Motor neuron (in vitro differentiated cells): ENCODE data around the gene TIMP3. TPM values are rescaled to one million over a fixed set of nuclear protein-coding genes. Genes with fewer than 3 reads are reported as not detected.

ENCODE experiments used
- ATAC-seq, 8 experiments: fragments of 200-7000 bp; cut with Tn5 transposase; replicated peaks in 6 of 8; 2 replicates each; pipeline ENCODE4 v1.8.0; 2021; ENCODE audit warnings: mild to moderate bottlenecking in 8 of 8, moderate library complexity in 8 of 8
- H3K27ac ChIP-seq, 2 donors: fragments of 250-450 bp; sonication (Bioruptor Pico); 2 replicates each; pipeline ENCODE4 v1.9.0; 2021; ENCODE audit warnings: antibody characterized with exemption in 2 of 2, mild to moderate bottlenecking in 2 of 2, moderate library complexity in 1 of 2
- H3K4me1 ChIP-seq, 2 donors: fragments of 250-450 bp; sonication (Bioruptor Pico); replicated peaks in 1 of 2; 2 replicates each; pipeline ENCODE4 v1.6.1; 2021; ENCODE audit warnings: antibody characterized with exemption in 2 of 2, mild to moderate bottlenecking in 2 of 2, moderate library complexity in 1 of 2
- H3K4me3 ChIP-seq, 5 donors: fragments of 250-450 bp; sonication (Bioruptor Pico); 2 replicates each; pipeline ENCODE4 v1.9.0; 2021; ENCODE audit warnings: antibody characterized with exemption in 5 of 5, mild to moderate bottlenecking in 5 of 5, moderate library complexity in 4 of 5
- WGBS, 10 experiments: fragments of 450-650 bp; shearing (Covaris generic); methylation state at CpG; one replicate each; pipeline ENCODE4 v1.0.0; 2022; 5-methylcytosine and 5-hydroxymethylcytosine counted together
- in situ Hi-C, 9 experiments: fragments of 400-800 bp; cut with MboI; loops; one replicate each; pipeline ENCODE4 v1.15.0; 2021; ENCODE audit warnings: low sequenced_read_pairs in 9 of 9, low pct_unique_long_range_greater_than_20kb in 2 of 9; ENCODE audit not compliant: unreplicated experiment in 9 of 9
- total RNA-seq, 8 experiments: library from RNA; unstranded; fragments of 300-600 nt; gene quantifications; 2 replicates each; pipeline versions ENCODE4 v1.2.3 to v1.2.4, GENCODE V29; 2022

Gene TIMP3
- total RNA-seq, 8 experiments from 2014 or later: 1.5 to 151 (median 10.9) TPM

DNA sequence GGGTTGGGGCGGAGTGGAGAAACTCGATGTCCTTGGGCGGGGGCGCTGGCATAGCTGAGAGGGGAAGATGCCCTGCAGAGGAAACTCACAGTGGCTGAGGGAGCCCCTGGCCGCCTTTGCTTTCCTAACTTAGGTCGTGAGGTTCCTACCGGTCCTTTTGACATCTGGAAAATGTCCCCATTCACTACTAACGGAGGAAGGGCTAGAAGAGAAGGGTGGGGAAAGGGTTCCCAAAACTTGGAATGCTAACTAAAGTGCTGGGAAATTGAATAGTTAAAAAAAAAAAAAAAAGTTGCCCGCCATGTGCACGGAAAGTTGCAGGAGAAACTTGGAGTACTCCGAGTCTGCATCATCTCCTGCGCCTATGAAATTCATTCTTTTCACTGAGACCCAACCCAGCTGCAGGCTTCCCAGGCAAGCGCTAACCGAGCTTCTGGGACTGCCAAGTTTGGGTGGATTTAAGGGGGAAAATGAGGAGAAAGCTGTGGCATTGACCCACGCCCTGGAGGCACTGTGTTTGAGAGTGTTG is 796 bp downstream of the TIMP3 start:
- in situ Hi-C loops: loop anchor here in 1 of 9 experiments (25.0 kb wide), 1 partner anchor 185 kb away; no protein-coding TSS in a partner anchor
- peak in 3 of 8 experiments; percentile 4 to 21 (median 10) for ATAC-seq
- Histone ChIP-seq H3K4me3 (peak overlapping the region; percentile 20 to 61 (median 49)), H3K27ac (no peak overlapping the region), H3K4me1 (peaks cover 34 to 38% of the 10 kb centered on the region in 2 donors)
- 0 to 20% (median 4%) methylated on average over 1 to 11 of the region's 15 CpGs; no CpG with 5 or more reads in 1 of the 10 experiments for WGBS, 10 experiments

DNA sequence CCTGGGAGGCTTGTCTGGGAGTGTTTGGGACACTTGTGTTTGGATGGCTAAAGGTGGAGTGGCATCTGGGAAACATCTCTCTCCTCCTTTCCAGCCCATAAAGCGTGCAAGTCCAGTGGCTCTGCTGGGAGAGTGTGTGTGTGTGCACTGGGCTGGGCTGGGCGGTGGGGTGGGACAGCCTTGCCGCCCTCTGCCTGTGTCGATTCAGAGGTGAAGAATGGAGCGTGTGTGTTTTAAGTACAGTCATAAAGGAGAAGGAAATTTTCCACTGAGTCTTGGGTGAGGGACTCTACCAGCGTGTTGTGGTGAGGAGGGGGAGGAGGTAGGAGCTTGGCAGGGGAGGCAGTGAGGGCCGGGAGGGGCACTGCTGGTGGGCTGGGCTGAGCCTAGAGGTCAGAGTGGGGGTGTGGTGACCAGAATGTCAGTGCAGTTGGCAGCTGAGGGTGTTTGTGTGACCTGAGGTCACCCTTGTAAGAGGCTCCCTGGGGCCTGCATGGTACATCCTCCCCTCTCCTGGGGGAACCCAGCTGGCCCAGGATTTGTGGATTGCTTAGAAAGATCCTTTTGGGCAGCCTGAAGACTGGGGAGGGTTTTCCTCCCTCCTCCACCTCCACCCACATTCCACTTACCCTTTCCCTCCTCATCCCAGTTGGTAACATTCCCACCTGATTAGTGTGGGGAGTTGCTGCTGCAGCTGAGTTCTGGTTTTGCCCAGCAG is 1.7 kb downstream of the TIMP3 start:
- ATAC-seq: peak in 5 of 8 experiments; percentile 1 to 22 (median 6)

GRCh38 chr22:32803738-32804435 is 2.4 kb downstream of the TIMP3 start:
- in situ Hi-C loops: loop anchor here in 1 of 9 experiments (25.0 kb wide), 1 partner anchor 183 kb away; no protein-coding TSS in a partner anchor
- WGBS, 10 experiments: 2 to 82% (median 61%) methylated on average over 3 to 9 of the region's 13 CpGs; no CpG with 5 or more reads in 1 of the 10 experiments
- H3K4me3 ChIP-seq: peak overlapping the region in 3 of 5 donors; percentile 49 to 61 (median 58)
- H3K4me1 ChIP-seq: peaks cover 36 to 38% of the 10 kb centered on the region in 2 donors
- peak in 1 of 8 experiments; percentile 3 for ATAC-seq
- H3K27ac ChIP-seq: no peak overlapping the region

More for the DNA sequence above, 1.7 kb downstream of the TIMP3 start:
- Histone ChIP-seq H3K4me1 (peaks cover 36 to 38% of the 10 kb centered on the region in 2 donors), H3K27ac (no peak overlapping the region), H3K4me3 (peak overlapping the region; percentile 20 to 61 (median 49))
- 0% methylated on average over 1 of the region's 7 CpGs; no CpG with 5 or more reads in 9 of the 10 experiments for WGBS, 10 experiments
- in situ Hi-C loops: loop anchor here in 1 of 9 experiments (25.0 kb wide), 1 partner anchor 184 kb away; no protein-coding TSS in a partner anchor

GRCh38 chr22:32804531-32805360 is 3.2 kb downstream of the TIMP3 start:
- WGBS, 10 experiments: 20 to 60% (median 51%) methylated on average over 1 to 5 of the region's 14 CpGs; no CpG with 5 or more reads in 2 of the 10 experiments
- peak in 1 of 8 experiments; percentile 3 for ATAC-seq
- Histone ChIP-seq H3K27ac (no peak overlapping the region), H3K4me3 (peak overlapping the region in 2 of 5 donors; percentile 58 to 61), H3K4me1 (peaks cover 38 to 39% of the 10 kb centered on the region in 2 donors)
- in situ Hi-C loops: loop anchor here in 1 of 9 experiments (25.0 kb wide), 1 partner anchor 183 kb away; no protein-coding TSS in a partner anchor

DNA sequence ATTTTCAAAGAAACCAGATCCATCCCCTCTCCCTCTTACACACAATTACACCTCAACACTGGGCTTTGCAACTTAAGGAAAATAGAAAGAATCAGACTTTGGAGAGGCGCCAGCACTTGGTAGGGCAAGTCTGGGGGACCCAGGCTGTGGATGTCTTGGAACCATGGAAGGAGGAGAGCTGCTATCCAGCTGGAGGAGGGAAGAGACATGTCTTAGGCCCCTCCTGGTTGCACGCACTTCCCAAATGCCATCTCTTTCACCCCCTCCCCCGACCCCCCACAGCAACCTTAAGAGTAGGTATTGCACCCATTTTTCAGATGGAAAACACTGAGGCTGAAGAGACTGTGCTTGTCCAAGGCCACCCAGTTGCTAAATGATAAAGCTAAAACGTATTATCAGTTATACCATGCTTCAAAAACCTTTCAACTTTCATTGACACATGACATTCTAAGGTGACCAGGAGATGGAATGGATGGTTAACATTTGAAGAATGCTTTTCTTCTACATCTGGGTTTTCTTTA is 3.9 kb downstream of the TIMP3 start:
- 50 to 100% (median 80%) methylated on average over 1 to 3 of the region's 4 CpGs; no CpG with 5 or more reads in 4 of the 10 experiments for WGBS, 10 experiments
- Histone ChIP-seq H3K4me3 (no peak overlapping the region), H3K4me1 (peaks cover 43 to 44% of the 10 kb centered on the region in 2 donors), H3K27ac (no peak overlapping the region)
- ATAC-seq: no peak
- in situ Hi-C loops: loop anchor here in 1 of 9 experiments (25.0 kb wide), 1 partner anchor 182 kb away; no protein-coding TSS in a partner anchor

DNA sequence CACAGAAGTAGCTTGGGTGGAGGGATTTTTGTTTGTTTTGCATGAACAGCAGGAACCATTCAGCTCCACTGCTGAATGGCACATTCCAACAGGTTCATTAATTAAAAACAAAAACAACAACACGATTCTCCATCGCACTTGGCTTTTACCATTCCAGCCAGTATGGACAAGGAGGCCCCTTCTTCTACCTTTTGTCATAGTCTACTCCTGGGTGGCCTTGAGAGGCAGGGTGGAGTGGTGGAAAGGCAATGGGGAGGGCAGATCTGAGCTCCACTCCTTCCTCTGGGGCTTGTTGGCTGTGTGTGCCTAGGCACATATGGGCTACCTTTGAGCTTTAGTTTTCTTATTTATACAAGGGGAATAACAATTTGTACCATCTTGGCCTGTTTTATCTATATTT is 4.8 kb downstream of the TIMP3 start:
- ATAC-seq: no peak
- Histone ChIP-seq H3K27ac (no peak overlapping the region), H3K4me1 (peaks cover 36 to 43% of the 10 kb centered on the region in 2 donors), H3K4me3 (no peak overlapping the region)
- WGBS, 10 experiments: 17 to 100% methylated on average over 1 to 2 of the region's 2 CpGs; no CpG with 5 or more reads in 8 of the 10 experiments
- in situ Hi-C loops: loop anchor here in 1 of 9 experiments (25.0 kb wide), 1 partner anchor 181 kb away; no protein-coding TSS in a partner anchor

DNA sequence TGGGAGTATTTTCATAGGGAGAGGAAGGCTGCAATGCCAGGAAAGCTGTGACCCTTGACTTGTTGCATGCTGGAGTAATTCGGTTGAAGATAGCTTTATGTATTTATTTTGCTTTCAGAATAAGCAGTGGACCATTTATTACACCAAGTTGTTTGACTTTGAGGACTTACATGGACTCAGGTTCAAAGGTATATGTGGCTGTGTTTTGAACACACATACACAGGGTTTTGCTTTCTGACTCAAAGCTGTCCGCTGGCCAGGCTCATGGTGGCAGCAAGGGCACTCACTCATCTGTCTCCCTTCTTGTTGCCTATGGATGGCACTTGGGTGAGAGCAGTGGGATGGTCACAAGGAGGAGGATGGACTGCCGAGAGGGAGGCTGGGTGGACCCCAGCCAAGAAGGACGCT is 6.5 kb downstream of the TIMP3 start:
- peaks cover 29 to 32% of the 10 kb centered on the region in 2 donors for H3K4me1 ChIP-seq
- H3K4me3 ChIP-seq: no peak overlapping the region
- in situ Hi-C loops: loop anchor here in 1 of 9 experiments (25.0 kb wide), 1 partner anchor 179 kb away; no protein-coding TSS in a partner anchor
- WGBS, 10 experiments: 0 to 100% (median 93%) methylated on average over 1 to 4 of the region's 4 CpGs; no CpG with 5 or more reads in 1 of the 10 experiments
- ATAC-seq: no peak
- H3K27ac ChIP-seq: no peak overlapping the region

GRCh38 chr22:32809786-32810554 is 8.5 kb downstream of the TIMP3 start:
- no peak overlapping the region for H3K4me3 ChIP-seq
- H3K27ac ChIP-seq: no peak overlapping the region
- peak in 5 of 8 experiments; percentile 49 to 61 (median 60) for ATAC-seq
- WGBS, 10 experiments: 20 to 100% (median 88%) methylated on average over 1 to 5 of the region's 6 CpGs; no CpG with 5 or more reads in 2 of the 10 experiments
- in situ Hi-C loops: loop anchor here in 1 of 9 experiments (25.0 kb wide), 1 partner anchor 177 kb away; no protein-coding TSS in a partner anchor
- peaks cover 12 to 13% of the 10 kb centered on the region in 2 donors for H3K4me1 ChIP-seq

GRCh38 chr22:32810555-32811133 is 9.1 kb downstream of the TIMP3 start:
- Histone ChIP-seq H3K27ac (no peak overlapping the region), H3K4me3 (no peak overlapping the region), H3K4me1 (peaks cover 8 to 9% of the 10 kb centered on the region in 2 donors)
- in situ Hi-C loops: loop anchor here in 1 of 9 experiments (25.0 kb wide), 1 partner anchor 177 kb away; no protein-coding TSS in a partner anchor
- no peak for ATAC-seq
- WGBS, 10 experiments: 21 to 100% (median 80%) methylated on average over 1 to 6 of the region's 6 CpGs

- H3K27ac ChIP-seq: no peak overlapping the region
- peaks cover 8 to 9% of the 10 kb centered on the region in 2 donors for H3K4me1 ChIP-seq
- H3K4me3 ChIP-seq: no peak overlapping the region
- ATAC-seq: no peak
- 50 to 100% (median 100%) methylated on average over 1 to 2 of the region's 3 CpGs; no CpG with 5 or more reads in 3 of the 10 experiments for WGBS, 10 experiments
- in situ Hi-C loops: loop anchor here in 1 of 9 experiments (25.0 kb wide), 1 partner anchor 175 kb away; no protein-coding TSS in a partner anchor
Observed at GRCh38 chr22:32811788-32812545, 10.5 kb downstream of the TIMP3 start.
